Glomerular endothelial cell (primary cell): Measurements from ENCODE around the gene PDGFC. TPM values are rescaled to one million over a fixed set of nuclear protein-coding genes. Genes with fewer than 3 reads are reported as not detected.
A peak's percentile ranks its signal among the peaks of the same experiment; 100 is the strongest.

Experiments used
- DNase-seq: peaks from one replicate; pipeline ENCODE4 v3.0.0-alpha.2; 2011; ENCODE audit warnings: low read depth, low spot score; ENCODE audit errors: extremely low read depth
- total RNA-seq: library from RNA; depleted of rRNA; stranded (reverse); fragments of >200 nt; gene quantifications from 2 replicates; pipeline ENCODE4 v1.2.3, GENCODE V29; 2015

The PDGFC gene
- total RNA-seq, 1 donor from 2014 or later = 13.7 TPM

DNA sequence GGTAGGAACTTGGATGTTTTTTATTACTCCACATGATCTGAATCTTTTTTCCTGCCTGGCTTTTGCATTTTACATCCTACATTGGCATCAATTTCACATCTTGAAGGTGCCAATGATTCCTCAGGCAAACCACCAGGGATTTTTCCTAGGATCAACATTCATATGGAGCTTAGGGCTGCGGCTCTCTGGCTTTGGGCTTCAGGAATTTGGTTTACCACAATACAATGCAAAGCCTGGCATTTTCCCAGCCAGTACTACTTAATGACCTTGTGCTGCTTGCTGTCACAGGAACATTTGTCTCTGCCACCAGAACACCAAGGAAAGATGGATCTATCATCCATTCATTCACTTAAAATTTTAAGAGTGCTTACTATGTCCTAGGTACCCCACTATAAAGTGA, 180.7 kb downstream of the PDGFC start:
- DNase-seq = no peak

DNA sequence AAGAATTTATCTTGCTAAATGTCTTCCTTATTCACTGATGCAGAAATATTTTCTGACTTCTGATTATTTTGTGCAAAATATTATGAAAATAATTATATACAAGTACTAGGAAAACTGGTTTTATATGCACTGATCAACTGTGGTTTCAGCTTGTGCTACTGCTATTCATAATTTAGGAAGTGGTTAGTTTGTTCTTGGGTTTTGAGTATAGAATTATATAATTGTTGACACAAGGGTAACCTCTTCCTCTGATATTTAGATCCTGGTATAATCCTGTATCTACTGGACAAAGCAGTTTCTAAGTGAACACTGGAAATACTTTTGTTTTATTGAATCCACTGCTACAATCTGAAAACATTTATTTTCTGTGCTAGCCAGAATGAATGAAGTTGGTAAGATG, 182.8 kb downstream of the PDGFC start:
- no peak for DNase-seq

DNA sequence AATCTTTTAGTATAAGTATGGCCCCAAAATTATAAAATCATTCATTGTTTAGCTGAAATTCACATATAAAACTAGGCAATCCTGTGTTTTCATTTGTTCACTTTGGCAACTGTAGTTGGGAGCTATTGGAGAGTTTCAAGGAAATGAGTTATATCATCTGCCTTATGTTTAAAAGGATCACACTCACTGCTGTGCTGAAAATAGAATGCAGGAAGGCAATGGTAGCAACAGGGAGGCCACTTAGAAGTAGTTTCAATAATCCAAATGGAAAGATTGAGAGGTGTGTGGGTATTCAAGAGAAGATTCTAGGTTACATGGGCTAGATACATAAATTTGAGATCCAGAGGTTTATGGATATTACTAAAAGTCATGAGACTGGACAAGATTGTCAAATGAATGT, 184.9 kb downstream of the PDGFC start:
- DNase-seq = no peak

DNA sequence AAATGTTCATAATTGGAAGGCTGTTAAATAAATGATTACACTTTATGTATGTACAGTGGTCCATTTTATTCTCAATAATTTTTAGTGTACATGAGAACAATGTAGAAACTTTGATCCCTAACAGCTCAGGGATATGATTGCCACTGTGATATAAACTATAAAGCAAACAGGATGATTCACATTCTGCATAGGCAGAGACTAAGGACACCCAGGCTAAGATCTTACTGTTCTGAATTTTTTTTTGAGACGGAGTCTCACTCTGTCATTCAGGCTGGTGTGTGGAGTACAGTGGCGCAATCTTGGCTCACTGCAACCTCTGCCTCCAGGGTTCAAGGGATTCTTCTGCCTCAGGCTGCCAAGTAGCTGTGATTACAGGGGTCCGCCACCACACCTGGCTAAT, 186.6 kb downstream of the PDGFC start:
- no peak for DNase-seq

DNA sequence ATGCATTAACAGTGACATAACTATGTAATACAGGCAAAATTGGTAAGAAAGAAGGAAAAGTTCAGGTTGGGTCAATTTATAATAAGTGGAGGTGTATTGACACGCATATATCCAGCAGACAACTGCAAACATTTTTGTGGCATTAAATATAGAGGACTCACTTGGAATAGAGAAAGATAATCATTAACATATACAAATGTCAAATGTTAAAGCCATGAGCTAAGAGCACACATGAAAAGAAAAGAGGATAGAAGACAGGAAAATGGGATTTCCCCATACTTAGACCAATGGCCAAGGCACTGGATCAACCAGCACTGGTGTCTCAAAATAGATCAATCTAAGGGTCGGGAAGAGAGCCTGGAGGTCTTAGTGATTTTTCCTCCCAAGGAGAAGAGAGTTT, 187.6 kb downstream of the PDGFC start:
- no peak for DNase-seq

DNA sequence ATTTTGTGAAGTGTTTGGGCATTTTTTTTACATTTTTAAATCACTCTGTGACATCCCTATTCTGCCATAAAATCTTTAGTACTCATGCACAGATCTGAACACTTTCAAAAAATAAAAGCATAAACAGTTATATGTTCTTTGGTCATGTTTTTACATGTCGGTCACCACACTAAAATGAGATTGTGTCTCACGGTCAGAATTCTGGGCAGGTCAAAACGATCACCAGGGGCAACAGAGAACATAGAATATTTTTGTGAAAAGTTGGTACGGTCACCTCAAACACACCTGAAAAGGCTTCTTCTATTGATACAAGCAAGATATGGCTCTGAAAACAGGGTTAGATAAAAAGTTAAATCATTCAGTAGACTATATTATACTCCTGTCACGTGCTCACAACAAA, 189.1 kb downstream of the PDGFC start:
- DNase-seq = no peak

DNA sequence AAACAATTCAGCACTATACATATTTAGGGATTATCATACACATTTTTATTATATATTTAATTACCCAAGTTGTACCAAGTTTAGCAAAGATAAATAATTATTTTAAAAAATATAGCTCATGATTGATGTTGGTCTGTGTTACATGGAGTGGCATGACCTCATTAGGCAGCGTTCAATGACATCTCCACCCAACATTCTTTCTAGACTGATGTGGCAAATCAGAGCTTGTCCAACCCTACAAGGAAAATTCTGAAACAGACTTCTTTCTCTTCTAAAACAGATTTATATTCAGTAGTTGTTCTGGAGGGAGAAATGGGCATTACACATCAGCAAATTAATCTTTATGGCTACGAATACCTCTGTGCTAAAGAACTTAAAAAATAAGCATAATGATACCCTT, 189.7 kb downstream of the PDGFC start:
- DNase-seq = no peak

DNA sequence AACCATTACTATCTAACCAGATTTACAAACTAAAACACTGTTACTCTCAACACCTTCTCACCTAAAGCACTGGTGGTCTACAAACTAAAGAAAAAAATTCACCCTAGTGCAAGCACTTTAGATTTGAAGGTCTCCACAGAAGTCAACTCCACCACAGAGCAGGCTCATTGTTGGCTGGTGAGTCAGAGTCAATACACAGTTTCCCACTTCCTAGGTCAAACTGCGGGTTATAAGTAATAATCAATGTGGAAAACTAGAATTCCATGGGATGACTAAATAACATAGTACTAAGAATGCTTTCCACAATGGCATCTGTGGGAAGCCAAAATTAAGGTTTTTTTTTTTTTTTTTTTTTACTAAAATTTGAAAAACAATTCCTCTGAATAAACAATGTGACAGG, 191.8 kb downstream of the PDGFC start:
- DNase-seq = peak; percentile 45

DNA sequence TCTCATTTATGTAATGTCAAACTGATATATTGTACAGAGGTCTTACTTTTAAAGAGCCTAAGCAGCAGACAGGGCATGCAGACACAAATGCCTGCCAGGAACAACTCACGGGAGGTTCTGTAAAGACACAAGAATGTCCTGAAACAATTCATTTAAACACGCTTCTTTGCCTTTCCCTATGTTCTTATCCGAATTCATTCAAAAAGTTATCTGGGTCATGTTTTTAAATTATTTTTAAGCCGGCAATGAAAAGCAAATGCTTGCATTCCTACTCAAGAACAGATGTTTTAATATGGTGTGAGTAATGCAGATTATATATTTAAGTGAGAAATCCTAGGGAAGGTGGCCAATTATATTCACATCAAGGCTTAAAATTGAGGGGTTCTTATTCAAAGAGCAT, 192.6 kb downstream of the PDGFC start:
- DNase-seq = no peak

DNA sequence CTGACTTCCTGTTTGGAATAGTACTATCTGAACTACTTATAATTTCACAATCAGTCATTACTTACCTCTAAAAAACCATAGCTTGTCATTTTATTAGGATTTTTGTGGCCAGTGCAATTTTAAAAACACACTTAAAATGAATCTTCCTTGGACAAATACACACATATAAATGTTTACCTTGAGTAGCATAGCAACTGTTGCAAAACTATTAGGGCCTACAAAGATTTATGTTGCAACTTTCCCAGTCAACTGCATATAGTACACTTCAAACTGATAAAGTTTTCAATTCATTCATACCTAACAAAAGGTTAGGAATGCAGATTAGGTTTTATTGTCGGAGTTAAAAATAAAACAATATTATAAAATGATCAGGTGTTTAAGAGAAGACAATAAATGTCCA, 193.0 kb downstream of the PDGFC start:
- DNase-seq = no peak

DNA sequence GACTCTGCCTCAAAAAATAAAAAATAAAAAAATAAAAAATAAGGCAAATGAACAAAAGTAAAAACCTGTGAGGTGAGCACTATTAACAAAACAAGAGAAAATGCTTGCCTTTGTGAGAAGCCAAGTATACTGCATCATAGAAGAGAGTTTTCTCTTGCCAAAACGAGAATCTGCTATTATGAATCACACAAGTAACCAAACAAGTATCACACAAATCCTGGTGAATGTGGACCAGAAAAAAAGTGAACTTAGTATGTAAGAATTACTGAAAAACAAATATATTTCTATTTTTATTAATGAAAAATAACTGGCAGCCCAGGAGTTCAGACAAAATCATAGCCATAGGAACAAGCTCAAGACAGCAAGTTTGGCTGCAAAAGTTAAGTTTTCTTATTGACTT, 193.5 kb downstream of the PDGFC start:
- no peak for DNase-seq

DNA sequence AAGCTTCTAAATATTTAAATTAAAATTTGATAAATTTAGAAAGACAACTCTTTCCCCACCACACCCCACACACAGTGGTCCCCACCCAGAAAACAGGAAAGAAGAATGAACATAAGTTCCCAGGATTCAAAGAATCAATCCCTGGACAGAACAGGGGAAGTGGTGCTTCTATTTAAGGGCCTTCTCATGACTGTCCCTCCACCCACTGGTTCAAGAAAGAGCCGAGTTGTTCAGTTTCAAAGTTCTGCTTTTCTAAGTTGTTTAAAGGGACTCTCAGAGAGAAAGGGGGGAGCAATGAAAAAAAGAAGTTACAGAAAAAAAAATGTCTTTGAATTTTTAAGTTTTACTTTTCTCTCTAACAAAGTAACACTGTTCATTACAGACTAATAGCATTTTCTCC, 195.8 kb downstream of the PDGFC start:
- DNase-seq = no peak

DNA sequence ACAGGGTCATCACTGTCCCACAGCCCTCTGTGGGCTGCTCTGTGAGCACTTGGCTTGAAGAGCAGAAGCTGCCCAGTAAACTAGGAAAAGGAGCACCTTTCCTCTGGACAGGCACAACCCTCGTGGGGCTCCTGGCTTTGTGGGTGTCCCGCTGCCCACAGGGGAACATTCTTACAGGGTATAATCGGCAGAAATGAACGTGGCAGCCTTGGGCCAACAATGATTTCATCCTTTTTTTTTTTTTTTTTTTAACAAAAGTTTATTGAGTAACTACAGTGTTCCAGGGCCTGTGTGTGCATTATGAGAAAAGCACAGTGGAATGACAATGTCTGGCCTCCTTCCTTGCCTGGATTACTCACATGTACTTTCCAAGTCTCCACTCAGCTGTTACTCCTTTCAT, 197.2 kb downstream of the PDGFC start:
- DNase-seq = no peak

DNA sequence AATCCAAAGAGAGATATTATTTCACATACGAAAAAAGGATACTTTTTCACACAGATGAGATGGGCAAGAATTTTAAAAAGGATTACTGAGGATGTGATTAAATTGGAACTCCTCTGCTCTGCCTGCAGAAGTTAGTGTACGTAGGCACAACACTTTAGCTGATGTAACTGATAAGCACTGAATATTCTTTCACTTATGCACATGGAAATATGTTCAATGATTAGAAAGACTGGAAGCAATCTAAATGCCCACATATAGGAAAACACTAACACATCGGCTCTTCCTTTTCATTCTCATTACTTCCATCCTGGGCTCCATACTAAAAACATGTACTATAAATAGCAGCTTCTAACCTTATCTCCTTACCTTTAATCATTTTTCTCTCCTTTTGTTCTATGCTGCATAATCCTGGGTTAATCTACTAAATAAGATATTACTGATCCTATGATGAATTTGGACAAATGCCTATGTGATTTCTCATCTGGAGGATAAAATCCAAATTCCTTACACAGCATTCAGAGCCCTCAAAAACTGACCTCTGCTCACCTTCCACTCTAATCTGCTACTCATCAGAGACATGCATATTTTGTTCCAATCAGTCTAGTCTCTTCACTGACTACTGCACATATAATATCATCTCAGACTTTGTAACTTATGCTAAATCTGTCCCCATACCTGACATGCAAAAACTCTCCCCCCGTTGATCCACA, 197.8 kb downstream of the PDGFC start:
- no peak for DNase-seq

DNA sequence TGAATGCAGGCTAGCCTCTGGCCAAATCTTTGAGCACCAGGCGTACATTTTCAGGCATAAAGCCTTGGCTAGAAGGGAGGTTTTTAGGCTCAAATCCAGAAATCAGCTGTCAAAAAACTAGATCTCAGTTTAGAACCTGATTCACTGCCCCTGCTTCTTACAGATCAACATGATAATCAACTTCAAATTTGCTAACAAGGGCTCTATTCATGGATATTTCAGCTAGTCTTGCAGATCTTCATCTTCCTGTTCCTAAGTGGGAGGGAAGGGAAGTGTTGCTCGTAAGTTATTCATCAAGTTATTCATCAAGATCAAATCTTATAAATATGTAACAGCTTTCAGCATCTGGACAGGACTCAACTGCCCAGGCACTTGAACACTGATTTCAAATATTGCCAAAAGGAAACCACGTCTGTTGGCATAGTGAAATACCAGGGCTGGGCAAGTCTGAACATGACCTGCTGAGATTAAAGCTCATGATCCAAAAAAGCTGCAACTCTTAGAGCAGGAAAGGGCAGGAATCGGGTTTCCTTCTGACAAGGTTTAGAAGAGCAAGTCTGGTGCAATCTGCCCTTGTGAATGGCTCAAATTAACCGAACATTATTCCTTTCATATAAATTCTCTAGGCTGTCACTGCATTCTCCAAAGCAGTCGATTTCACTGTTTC, 200.3 kb downstream of the PDGFC start:
- DNase-seq = peak; percentile 54

DNA sequence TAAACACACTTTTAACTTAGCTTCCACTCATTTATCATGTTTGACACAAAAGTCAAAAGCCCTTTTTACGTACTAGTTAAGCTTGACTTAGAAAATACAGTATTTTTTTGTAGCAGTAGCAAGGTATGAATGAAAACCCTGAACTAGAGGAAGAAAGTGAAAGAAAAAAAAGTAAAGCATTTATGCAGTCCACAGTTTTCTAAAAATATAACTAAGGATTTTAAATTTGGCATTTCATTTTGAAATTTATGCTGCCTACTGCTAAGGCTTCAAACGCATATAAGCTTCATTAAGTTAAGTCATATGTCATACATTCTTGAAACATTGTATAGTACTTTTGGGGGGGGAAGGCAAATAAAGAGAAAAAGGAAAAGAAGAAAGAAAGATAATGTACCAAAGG, 201.5 kb downstream of the PDGFC start:
- no peak for DNase-seq

DNA sequence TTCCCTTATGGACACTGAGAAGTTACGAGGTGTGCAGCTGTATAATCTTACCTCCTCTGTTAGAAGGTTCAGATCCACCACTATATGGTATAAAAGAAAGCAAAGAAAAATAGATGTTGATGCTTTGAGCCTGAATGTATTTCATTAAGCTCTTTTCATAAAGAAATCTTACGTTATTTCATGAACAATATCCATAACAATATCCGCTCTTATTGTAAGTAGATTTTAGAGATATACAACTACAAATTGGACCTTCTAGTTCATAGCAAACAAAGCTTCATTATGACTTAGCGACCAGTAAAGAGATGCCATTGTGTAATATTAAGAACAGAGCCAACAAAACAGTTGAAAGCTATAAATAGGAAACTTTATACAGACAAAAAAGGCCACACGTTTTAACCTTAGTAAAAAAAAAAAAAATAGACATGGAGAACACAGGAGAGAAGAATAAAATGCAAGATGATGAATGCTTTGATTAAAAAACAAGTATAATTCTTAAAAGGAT, 203.6 kb downstream of the PDGFC start:
- no peak for DNase-seq

DNA sequence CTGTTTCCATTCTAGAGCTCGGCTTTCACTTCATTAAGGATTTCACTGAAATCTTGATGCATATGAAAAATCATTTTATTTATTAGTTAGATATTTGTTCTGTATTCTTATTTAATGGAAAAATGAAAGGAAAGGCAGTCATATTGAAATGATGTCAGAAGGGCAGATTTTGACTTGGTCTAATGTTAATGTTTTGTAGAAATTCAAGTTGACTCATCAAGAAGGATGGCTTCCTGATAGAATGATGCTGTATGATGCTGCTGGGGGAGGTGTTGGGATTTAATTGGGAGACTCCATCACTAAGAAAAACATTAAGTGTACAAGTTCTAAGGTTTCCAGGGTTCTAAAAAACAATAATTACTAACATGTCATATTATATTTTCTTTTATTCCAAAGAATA, 204.8 kb downstream of the PDGFC start:
- DNase-seq = no peak

DNA sequence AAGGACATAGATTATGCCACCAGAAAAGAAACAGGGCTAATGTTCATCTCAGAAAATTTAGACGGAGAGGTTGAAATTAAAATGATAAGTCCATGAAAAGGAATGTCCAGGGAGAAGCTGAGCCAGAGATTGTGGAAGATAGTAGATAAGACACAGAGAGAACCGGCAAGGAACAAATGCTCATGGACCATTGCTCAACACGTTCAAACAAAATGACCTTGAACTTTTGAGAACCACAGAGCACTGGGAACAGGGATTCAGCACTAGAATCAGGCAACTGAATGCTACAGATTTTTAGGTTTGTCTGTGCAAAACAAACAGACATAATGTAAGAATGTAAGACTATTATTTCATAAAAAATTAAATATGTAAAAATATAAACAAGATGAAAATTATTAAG, 206.3 kb downstream of the PDGFC start:
- DNase-seq = no peak

DNA sequence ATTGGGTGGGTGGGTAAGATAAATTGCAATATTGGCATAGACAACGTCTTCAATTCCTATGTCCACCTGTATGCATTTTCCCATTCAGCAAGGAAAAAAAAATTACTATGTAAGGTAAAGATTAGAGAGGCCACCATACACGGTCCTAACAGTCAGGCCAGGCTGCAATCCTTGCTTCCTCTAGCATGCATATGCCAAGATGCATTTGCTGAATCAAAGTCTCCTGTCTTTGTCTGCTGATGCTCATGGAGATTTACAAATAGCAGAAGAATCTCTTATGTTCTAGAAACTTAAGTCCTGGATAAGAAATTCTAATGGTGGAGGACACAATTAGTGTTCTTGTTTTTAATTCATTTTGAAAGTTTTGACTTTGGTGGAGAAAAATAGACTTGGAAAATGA, 206.8 kb downstream of the PDGFC start:
- no peak for DNase-seq

DNA sequence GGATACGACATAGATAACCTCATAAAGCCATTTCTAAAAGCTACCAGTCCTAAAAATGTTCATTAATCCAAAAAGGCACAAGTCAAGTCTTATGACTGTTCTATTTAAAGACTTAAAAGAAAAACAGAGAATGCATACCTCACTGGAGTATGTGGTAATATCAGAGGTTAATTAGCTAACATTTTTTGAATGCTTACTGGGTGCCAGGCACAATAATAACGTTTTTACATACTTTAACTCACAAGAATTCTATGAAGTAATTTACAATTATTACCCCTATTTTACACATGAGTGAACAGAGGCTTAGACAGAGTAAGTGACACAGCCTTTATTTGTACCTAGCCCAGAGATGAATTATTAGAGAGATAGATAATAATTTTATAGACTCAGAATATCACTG, 207.5 kb downstream of the PDGFC start:
- no peak for DNase-seq

DNA sequence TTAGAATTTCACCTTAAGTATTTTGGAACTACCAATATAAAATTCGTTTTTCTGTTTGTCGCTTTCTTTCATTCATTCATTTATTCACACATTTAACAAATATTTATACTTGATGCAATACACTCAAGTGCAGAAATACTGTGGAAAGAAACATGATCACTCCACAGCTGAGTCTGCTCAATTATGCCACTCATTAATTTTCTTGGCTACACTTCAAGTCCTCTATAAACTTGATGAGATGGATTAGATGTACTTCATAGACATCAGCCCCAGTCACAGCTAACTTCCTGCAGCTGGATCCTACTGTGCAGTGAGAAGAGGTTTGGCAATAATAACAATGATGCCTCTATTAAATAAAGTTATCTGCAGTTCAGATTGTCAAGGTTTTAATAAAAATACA, 208.1 kb downstream of the PDGFC start:
- no peak for DNase-seq

DNA sequence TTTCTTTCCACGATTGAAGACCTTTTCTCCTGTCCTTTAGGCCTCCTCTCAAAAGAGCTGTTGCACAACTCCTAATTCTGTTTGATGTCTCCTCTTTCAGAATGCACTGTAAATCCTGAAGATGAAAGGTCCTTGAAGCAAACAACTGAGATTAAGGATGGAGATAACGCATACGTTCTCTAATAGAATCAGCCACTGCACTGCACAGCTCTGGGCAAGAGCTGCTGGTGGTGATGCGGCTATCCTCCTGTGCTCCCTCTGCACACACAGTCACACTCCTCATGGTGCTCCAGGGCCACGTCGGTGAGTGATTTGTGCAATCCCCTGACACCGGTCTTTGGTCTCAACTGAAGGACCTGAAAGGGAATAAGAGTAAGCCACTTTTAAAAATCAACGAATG, 208.7 kb downstream of the PDGFC start:
- DNase-seq = no peak
